Measurements from ENCODE around the gene BRD8. TPM values are rescaled to one million over a fixed set of nuclear protein-coding genes. Genes with fewer than 3 reads are reported as not detected.

The BRD8 gene
- total RNA-seq, 1 donor from 2014 or later = 138 TPM

DNA sequence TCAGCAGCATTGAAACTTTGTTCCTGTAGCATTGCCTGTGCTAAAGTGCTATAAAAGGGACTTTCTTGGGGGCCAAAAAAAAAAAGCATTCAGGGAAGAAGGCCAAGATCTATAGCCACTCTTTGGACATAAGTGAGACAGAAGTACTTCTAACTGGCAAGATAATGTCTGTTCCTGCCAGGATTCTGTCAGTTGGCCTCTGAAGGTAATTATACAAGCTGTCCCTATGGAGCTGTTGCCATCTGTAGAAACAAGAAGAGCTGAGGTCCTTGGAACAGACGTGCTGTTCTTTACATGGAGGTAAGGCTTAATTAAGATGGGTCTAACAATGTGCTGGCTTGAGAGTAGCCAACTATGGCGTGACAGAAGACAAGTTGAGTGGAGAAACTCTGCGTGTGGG is 10.2 kb upstream of the BRD8 start:
- H3K27ac Mint-ChIP-seq = peak overlapping the region; percentile 30
- no peaks in the 10 kb centered on the region for H3K27me3 Mint-ChIP-seq
- no peak for DNase-seq (ENCODE audit: extremely low spot score, unreplicated experiment)
- TF ChIP-seq, protein P1, sequence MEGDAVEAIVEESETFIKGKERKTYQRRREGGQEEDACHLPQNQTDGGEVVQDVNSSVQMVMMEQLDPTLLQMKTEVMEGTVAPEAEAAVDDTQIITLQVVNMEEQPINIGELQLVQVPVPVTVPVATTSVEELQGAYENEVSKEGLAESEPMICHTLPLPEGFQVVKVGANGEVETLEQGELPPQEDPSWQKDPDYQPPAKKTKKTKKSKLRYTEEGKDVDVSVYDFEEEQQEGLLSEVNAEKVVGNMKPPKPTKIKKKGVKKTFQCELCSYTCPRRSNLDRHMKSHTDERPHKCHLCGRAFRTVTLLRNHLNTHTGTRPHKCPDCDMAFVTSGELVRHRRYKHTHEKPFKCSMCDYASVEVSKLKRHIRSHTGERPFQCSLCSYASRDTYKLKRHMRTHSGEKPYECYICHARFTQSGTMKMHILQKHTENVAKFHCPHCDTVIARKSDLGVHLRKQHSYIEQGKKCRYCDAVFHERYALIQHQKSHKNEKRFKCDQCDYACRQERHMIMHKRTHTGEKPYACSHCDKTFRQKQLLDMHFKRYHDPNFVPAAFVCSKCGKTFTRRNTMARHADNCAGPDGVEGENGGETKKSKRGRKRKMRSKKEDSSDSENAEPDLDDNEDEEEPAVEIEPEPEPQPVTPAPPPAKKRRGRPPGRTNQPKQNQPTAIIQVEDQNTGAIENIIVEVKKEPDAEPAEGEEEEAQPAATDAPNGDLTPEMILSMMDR (conservative IDR thresholded peaks at IDR 0.05) = no peak
- H3K36me3 Mint-ChIP-seq = peaks cover 8% of the 10 kb centered on the region
- no peaks in the 10 kb centered on the region for H3K9me3 Mint-ChIP-seq
- no peak overlapping the region for H3K4me3 Mint-ChIP-seq
- no peaks in the 10 kb centered on the region for H3K4me1 Mint-ChIP-seq (ENCODE audit: unreplicated experiment)

DNA sequence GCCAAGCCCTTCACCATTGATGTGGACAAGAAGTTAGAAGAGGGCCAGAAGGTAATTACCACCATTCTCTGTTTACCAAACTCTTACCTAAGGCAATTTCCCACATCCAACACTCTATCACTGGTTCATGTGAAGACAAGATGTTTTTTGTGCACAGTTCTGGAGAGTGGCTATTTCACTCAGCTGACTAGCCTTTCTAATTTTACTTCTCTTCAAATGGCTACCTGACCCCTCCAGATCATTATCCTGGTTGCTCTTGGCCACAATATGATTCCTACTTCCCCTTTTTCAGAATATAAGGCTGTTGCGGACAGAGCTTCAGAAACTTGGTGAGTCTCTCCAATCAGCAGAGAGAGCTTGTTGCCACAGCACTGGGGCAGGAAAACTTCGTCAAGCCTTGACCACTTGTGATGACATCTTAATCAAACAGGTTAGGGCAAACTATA is 7.6 kb upstream of the BRD8 start:
- TF ChIP-seq, protein P1 (conservative IDR thresholded peaks at IDR 0.05) = no peak
- Mint-ChIP-seq H3K27ac (no peak overlapping the region), H3K36me3 (peaks cover 12% of the 10 kb centered on the region), H3K4me3 (no peak overlapping the region), H3K4me1 (ENCODE audit: unreplicated experiment) (no peaks in the 10 kb centered on the region), H3K27me3 (no peaks in the 10 kb centered on the region), H3K9me3 (no peaks in the 10 kb centered on the region)
- no peak for DNase-seq (ENCODE audit: extremely low spot score, unreplicated experiment)

DNA sequence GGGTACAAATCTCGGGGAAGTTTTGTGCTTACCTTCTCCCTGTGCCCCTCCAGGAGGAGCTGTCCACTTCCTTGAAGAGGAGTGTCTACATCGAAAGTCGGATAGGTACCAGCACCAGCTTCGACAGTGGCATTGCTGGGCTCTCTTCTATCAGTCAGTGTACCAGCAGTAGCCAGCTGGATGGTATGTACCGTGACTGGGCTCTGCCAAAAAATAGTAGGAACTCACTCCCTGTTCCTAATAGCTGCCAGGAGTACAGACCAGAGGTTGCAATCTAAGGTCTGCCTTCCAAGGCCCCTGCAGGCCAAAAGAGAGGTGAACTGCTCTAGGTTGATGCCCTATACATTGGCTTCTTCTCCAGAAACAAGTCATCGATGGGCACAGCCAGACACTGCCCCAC is 4.4 kb upstream of the BRD8 start:
- TF ChIP-seq, protein P1 (conservative IDR thresholded peaks at IDR 0.05) = no peak
- H3K36me3 Mint-ChIP-seq = peaks cover 7% of the 10 kb centered on the region
- no peaks in the 10 kb centered on the region for H3K27me3 Mint-ChIP-seq
- H3K27ac Mint-ChIP-seq = no peak overlapping the region
- no peak for DNase-seq (ENCODE audit: extremely low spot score, unreplicated experiment)
- H3K4me1 Mint-ChIP-seq (ENCODE audit: unreplicated experiment) = peaks cover 9% of the 10 kb centered on the region
- H3K4me3 Mint-ChIP-seq = no peak overlapping the region
- H3K9me3 Mint-ChIP-seq = no peaks in the 10 kb centered on the region

DNA sequence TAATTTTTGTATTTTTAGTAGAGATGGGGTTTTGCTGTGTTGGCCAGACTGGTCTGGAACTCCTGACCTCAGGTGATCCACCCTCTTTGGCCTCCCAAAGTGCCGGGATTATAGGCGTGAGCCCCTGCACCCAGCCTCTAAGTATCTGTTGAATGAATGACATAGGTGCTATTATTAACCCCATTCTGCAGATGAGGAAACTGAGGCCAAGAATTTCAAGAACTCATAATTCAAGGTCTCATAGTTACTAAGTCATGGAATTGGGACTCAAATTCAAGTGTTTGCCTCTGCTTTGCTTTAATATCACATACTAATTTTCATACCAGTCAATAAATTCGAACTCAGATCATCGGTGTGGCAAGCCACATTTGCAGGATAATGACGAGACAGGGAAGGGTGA is 2.4 kb upstream of the BRD8 start:
- Mint-ChIP-seq H3K27me3 (no peaks in the 10 kb centered on the region), H3K4me1 (ENCODE audit: unreplicated experiment) (peaks cover 13% of the 10 kb centered on the region), H3K27ac (no peak overlapping the region), H3K4me3 (no peak overlapping the region), H3K9me3 (no peaks in the 10 kb centered on the region), H3K36me3 (peaks cover 4% of the 10 kb centered on the region)
- DNase-seq (ENCODE audit: extremely low spot score, unreplicated experiment) = no peak
- TF ChIP-seq, protein P1 (conservative IDR thresholded peaks at IDR 0.05) = no peak

DNA sequence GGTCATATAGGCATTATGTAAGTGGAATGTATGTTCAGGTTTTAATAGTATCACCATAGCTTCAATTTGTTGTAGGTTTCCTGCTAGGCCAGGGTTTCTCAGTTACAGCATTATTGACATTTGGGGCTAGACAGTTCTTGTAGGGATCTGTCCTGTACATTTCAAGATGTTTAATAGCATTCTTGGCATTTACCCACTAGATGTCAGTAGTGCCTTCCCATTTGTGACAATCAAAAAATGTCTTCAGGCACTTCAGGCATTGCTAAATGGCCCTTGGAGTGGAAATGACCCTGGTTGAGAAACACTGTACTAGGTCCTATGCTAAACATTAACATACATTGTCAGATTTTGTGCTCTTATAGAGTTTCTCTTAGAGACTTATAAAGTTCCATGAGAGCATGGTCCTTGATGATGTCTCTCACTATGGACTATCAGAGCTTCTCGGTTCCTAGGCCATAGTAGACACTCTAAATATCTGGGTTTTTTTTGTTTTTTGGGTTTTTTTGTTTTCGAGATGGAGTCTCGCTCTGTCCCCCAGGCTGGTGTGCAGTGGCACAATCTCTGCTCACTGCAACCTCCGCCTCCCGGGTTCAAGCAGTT is 1.9 kb upstream of the BRD8 start:
- TF ChIP-seq, protein P1 (conservative IDR thresholded peaks at IDR 0.05) = peak; percentile 77
- no peaks in the 10 kb centered on the region for H3K27me3 Mint-ChIP-seq
- H3K36me3 Mint-ChIP-seq = peaks cover 5% of the 10 kb centered on the region
- DNase-seq (ENCODE audit: extremely low spot score, unreplicated experiment) = no peak
- H3K27ac Mint-ChIP-seq = no peak overlapping the region
- H3K4me3 Mint-ChIP-seq = no peak overlapping the region
- no peaks in the 10 kb centered on the region for H3K9me3 Mint-ChIP-seq
- peaks cover 13% of the 10 kb centered on the region for H3K4me1 Mint-ChIP-seq (ENCODE audit: unreplicated experiment)
